NOMO-1 treated with dmso at 0.1 percent for 144 hours (cell line): Measurements from ENCODE around the gene MFN2.
A peak's percentile ranks its signal among the peaks of the same experiment; 100 is the strongest.

Source experiments
- DNase-seq: peaks from one replicate; lab custom pipeline; 2025; ENCODE audit not compliant: unreplicated experiment; lab: John Stamatoyannopoulos, UW

Gene MFN2

DNA sequence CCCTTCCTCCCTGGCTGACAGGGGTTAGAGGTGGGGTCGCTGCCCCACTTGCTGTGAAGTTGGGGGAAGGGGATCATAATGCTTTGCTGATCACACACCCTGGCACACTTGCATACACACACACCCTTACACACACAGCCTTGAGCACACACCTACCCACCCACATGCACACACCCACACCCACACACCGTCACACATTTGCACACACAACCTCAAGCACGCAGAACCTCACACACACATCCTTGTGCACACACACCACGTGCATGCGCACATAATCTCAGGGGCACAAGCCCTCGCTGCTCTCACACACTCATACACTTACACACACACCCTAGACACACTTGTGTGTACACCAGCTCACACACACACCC is 66.5 kb downstream of the MFN2 start:
- DNase-seq, result no peak

DNA sequence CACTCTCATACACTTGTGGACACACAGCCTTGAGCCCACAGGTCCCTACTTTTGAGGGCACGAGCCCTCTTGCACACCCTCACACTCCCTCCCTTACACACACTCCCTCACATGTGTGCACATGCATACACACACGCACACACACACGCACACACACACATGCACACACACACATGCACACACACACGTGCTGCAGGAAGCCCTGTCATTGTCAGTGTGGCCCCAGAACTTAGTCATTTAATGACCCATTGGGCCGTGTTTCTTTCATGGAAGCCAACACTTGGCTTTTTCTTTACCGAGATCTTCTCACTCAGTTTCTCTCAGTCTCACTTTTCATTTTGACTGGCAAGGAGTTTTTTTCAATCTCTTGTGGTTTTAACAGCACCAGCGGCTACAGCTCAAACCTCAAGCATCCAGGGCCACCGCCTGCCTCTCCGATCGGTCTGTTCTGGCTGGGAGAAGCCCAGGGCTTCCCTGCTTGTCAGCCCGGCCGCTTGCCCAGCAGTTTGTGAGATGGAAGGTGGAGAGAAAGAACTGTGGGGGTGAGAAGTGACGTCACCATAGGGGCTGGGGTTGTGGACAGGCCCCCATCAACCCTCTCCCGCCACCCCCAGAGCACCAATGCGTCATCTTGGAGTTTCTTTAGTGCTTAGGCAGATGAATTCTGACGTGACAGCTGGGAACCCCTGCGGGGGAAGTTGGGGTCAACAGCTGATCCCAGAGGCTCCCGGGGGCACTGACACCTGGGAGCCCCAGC is 67.1 kb downstream of the MFN2 start:
- no peak for DNase-seq

DNA sequence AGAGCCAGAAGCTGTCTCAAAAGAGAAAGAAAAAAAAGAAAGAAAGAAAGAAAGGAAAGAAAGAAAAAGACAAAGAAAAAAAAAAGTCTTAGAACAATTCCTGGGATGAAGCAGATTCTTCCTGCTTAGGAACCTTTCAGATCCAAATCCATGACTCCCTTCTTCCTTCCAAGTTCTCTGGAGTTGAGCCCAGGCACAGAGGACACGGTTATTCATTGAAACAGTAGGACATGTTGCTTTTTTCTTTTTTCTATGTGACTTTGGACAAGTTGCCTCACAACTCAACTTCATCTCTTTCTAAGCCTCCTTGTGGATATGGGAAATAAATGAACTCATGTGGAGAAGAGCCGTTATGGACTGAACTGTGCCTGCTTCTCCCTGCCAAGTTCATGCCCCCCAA is 68.1 kb downstream of the MFN2 start:
- no peak for DNase-seq

- DNase-seq, result peak; percentile 24
These were observed 69.4 kb downstream of the MFN2 start for GRCh38 chr1:12049616-12050015.

DNA sequence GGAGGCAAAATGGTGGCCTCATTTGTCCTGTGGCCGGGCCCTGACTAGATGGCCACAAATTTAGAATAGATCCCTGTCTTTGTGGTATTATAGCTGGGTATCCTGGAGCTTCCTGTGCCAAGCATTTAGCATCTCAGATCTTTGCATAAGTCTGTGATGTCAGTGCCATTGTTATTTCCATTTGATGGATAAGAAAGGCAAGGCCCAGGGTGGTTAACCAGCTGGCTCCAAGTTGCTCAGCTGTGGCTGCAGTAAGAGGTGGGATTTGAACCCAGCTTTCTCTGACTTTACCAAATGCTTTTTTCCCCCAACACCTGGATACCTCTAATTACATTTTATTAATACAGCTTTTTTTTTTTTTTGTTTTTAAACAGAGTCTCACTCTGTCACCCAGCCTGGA is 71.1 kb downstream of the MFN2 start:
- no peak for DNase-seq

DNA sequence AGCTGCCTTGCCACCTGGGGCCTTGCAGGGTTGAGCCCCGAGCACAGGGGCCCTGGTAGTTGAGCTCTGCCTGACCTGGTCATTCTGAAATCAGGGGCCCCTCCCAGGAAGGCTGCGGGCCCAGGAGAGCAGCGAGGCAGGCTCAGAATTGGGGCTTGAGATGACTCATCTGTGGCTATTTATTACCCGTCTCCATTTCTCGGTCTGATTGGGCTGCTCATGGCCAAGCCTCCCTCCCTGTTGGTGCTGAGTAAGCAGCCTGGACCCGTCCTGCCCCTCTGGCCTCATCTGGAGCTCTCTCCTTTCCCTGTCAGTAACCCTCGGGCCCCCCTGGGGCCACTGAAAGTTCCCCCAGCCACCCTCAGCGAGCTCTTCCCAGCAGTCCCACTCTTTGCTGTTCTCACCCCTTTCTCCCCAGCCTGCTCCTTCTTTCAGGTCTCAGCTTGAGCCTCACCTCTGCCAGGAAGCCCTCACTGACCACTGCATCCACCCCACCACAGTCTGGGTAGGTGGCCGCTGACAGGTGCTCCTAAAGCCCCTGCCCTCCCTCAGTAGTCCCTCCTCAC is 71.8 kb downstream of the MFN2 start:
- peak; percentile 67 for DNase-seq

GRCh38 chr1:12052997-12053686 is 72.9 kb downstream of the MFN2 start:
- DNase-seq, result no peak

- DNase-seq, result no peak
These were observed 73.7 kb downstream of the MFN2 start for GRCh38 chr1:12053752-12054548.

DNA sequence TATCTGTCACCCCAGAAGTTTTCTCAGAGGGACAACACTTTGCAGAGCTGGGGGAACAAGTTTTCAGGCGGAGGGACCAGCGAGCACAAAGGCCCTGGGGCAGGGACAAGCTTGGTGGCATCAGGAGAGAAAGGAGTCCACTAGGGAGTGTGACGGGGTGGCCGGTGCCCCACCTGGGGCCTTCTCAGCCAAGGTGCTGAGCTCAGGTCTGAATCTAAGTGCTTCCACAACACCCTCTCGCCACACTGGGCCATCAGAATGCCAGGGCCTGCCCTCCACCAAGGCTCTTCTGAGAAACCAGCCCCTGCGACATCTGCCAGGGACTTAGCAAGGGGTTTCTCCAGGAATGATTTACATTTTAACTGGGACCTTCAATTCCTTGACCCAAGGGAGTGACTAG is 75.0 kb downstream of the MFN2 start:
- no peak for DNase-seq

DNA sequence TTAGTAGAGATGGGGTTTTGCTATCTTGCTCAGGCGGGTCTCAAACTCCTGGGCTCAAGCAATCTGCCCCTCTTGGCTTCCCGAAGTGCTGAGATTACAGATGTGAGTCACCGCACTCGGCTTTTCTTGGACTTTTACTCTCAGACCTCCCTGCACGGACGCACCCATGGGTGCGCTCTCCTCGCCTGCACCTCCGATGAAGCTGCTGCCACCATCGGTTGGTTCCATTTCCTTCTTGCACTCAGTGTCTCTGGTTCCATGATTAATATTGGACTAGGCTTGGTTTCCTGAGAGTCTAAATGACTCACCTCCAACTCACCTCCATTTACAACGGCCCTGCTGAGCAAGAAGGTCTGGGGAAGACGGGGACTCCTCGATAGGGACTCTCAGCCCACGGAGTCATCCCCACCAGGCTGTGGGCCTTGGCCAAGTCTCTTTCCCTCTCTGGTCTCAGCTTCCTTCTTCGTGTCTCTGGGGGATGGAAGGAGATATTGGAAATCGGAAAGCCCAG is 76.1 kb downstream of the MFN2 start:
- DNase-seq, result no peak

DNA sequence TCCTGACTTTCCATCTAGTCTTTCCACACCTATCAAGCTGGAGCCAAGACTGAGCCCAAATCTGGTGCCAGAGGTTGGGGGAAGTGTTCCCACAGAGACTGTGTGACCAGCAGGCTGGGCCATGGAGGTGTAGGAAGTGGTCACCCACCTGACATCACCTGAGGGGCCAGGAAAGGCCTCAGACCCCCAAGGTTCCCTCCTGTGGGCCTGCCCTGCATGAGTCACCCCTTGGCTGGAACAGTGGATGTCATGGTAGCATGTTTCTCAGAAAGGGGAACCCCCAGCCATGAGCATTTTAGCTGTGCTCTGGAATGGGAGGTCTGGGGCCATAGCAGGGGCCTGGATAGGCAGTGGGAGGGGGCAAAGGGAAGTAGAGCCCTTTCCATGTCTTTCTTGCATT is 77.1 kb downstream of the MFN2 start:
- DNase-seq, result no peak

GRCh38 chr1:12057940-12058687 is 77.9 kb downstream of the MFN2 start:
- no peak for DNase-seq

- DNase-seq, result no peak
These were observed 79.0 kb downstream of the MFN2 start for GRCh38 chr1:12059226-12059625.

DNA sequence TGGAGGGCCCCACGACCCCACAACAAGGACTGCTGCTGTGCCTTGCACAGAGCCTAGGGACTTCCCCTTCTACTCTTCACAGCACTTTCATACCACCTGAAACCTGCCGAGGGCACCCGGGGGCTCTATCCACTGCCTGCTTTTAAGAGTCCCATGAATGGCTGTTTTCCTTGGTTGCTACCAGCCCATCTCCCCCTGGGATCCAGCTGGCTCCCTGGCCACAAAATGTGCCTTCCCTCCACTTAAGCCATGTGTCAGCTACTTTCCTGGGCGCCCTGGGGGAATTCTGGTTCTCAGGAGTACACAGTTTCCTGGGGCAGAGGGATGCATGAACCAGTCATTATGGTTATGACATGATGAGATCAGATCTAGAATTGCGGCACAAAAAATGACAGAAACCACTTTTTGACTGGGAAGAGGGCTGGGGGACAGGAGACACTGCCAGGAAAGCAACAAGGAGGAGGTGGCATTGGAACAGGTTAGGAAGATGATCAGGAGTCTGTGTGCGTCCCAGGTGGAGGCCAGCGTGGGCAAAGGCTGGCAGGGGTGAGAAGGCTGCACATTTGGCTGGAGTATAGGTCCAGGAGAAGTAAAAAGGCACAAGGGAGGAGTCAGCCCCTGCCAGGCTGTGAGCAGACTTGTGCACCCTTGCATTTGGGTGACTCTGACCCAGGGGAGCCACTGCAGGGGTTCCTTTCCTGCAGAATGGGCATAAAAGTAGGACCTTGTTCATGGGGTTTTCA is 79.6 kb downstream of the MFN2 start:
- no peak for DNase-seq

GRCh38 chr1:12060500-12060899 is 80.3 kb downstream of the MFN2 start:
- DNase-seq, result no peak
